ENCODE results near the gene KRTAP10-8.
"Not testable (repeated sequence)": the region's sequence is repeated elsewhere in the genome, so short reads cannot be mapped to it uniquely, and the experiment has no call there.

Gene KRTAP10-8

DNA sequence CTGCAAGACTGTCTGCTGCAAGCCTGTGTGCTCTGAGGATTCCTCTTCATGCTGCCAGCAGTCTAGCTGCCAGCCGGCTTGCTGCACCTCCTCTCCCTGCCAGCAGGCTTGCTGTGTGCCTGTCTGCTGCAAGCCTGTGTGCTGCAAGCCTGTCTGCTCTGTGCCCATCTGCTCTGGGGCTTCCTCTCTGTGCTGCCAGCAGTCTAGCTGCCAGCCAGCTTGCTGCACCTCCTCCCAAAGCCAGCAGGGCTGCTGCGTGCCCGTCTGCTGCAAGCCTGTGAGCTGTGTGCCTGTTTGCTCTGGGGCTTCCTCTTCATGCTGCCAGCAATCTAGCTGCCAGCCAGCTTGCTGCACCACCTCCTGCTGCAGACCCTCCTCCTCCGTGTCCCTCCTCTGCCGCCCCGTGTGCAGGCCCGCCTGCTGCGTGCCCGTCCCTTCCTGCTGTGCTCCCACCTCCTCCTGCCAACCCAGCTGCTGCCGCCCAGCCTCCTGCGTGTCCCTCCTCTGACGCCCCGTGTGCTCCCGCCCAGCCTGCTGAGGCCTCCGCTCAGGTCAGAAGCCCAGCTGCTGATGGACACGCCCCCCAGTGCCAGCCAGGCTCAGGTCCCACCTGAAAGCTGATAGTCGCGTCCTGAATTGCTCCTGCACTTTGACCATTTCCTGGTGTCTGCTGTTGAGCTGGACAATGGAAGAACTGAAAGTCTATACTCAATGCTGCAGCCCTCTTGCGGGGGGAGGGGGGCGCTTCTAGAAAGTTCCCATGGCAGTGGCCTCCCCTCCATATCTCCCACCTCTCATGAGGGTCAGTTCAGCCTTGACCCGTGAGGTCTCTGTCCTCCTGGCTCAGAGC is 37.2 kb upstream of the KRTAP10-8 start:
- no peak for TF ChIP-seq ZNF274 (IDR thresholded peaks at IDR 0.05; ENCODE audit: low read depth, low read length)

DNA sequence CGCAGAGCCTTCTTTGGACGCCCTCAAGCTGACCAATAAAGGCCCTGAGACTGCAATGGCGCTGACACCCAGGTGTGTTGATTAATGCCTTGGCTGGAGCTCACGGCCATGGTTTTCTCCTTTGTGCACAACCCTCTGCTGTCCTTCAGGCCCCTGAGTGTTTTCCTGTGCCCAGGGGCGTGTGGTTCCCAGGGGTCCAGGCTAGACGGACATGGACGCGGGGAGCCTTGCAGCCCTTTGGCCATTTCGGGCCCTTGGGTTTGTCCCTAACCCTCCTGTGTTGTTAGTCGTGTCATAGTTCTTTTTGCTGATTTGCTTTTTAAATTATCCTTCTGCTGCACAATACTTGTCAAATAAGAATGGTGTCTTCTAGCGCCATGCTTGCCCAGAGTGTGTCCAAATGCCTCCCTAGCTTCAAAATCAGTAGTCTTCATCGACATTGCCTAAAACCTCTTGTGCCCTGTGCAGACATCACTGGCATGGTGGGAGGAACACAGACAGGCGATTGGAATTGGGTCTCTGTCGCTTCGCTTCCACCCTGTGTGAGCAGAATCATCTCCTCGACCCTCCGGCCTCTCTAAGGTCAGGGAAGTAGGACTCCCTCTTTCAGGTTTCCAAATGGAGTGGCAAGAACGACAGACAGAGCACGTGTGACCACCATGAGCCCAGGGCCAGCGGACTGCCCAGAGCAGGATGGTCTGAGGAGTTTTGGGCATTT is 36.4 kb upstream of the KRTAP10-8 start:
- no peak overlapping the region for H3K4me3 ChIP-seq (ENCODE audit: low read length)
- no peak for TF ChIP-seq ZNF274 (IDR thresholded peaks at IDR 0.05; ENCODE audit: low read depth, low read length)

More for the DNA sequence above, 37.2 kb upstream of the KRTAP10-8 start:
- no peak overlapping the region for H3K4me3 ChIP-seq (ENCODE audit: low read length)

DNA sequence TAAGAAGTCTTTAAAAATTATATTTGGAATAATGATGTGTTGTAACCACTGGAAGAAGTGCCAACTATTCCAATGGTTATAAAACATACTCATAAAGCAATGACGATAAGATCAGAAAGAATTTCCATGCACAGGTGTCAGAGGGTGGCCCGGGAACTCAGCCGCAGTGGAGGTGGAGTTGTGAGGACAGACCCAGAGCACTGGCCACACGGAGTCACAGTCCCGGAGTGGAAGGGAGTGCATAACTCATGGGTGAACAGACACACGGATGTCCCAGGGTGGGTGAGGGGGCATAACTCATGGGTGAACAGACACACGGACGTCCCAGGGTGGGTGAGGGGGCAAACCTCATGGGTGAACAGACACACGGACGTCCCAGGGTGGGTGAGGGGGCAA is 35.9 kb upstream of the KRTAP10-8 start:
- TF ChIP-seq ZNF274 (IDR thresholded peaks at IDR 0.05; ENCODE audit: low read depth, low read length): no peak
- H3K4me3 ChIP-seq (ENCODE audit: low read length): no peak overlapping the region

DNA sequence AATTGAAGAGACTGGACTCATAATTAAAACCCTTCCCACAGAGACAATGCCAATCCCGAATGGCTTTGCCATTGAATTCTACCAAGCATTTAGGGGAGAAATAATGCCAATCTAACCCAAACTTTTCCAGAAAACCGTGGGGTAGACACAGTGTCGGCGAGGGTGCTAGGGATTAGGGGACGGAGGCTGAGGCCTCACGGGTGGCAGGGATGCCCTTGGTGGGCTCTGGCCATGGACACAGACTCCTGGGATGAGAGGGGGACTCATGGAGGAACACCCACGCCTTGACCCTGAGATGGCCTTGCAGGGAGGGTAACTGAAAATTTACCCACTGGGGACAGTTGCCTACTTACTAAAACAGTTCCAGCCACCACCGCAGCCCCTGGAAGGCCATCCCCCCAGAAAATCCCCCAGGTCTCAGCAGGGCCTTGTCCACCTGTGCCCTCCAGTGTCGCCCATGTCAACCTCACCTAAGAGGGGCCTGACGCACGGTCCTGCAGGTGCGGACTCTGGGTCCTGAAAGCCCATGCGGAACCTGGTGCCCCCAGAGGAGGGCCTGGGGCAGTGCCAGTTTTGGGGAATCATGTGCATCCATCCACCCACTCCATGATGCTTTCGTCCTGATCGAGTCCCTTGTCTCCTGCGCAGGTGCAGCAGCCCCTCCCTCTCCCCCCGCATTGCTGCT is 33.4 kb upstream of the KRTAP10-8 start:
- no peak for TF ChIP-seq ZNF274 (IDR thresholded peaks at IDR 0.05; ENCODE audit: low read depth, low read length)
- no peak overlapping the region for H3K4me3 ChIP-seq (ENCODE audit: low read length)

DNA sequence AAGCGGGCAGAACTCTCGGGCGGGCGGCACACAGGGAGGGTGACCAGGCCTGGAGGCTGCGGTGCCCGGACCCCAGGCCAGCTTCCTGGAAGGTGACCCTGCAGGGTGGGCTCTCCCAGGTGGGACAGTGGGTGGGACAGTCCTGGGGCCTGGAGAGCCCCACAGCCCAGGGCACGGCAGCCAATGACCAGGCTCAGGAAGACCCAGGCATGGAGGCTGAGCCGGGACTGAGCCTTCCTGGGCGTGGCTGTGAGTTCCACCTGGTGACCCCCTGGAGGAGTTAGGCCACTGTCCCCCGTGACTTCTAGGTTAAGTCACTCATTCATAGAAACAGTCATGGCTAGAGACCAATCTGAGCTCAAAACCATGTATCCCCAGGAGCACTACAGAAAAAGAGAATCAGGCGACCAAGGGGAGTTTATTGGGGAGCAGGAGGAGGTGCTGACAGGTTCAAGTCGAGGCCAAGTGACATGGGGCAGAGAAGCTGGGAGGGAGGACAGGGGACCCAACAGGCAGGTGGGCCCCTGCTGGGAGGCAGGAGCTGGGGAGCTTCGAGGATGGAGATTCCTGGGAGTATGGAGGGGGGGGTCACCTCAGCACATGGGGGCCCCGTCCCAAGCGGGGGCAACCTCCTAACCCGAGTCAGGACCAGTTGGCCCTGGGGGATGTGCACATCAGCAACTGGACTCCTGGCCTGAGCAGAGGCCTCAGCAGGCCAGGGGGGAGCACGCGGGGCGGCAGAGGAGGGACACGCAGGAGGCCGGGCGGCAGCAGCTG is 32.6 kb upstream of the KRTAP10-8 start:
- no peak overlapping the region for H3K4me3 ChIP-seq (ENCODE audit: low read length)
- TF ChIP-seq ZNF274 (IDR thresholded peaks at IDR 0.05; ENCODE audit: low read depth, low read length): no peak

DNA sequence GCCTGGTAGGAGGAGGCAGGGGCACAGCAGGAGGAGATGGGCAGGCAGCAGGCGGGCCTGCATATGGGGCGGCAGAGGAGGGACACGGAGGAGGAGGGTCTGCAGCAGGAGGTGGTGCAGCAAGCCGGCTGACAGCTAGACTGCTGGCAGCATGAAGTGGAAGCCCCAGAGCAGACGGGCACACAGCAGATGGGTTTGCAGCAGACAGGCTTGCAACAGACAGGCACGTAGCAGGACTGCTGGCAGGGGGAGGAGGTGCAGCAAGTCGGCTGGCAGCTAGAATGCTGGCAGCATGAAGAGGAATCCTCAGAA is 32.1 kb upstream of the KRTAP10-8 start:
- TF ChIP-seq ZNF274 (IDR thresholded peaks at IDR 0.05; ENCODE audit: low read depth, low read length): no peak
- no peak overlapping the region for H3K4me3 ChIP-seq (ENCODE audit: low read length)

DNA sequence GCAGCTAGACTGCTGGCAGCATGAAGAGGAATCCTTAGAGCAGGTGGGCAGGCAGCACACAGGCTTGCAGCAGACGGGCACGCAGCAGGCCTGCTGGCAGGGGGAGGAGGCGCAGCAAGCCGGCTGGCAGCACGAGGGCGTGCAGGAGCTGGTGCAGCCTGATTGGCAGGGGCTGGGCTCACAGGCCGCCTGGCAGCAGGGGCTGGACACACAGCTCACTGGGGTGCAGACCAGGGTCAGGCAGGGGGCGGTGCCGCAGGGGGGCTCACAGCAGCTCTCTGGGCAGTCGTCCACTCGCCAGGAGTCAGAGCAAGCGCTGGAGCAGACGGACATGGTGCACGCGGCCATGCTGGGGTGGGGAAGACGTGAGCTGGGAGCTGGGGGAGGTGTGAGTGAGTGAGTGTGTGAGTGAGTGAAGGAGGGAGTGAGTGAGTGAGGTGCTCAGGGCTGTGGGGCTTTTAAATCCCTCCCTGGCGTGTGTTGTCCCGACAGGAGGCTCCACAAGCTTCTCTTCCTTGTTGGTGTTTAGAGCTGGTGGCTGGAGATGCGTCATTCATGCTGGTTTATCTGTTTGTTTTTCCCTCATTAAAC is 31.6 kb upstream of the KRTAP10-8 start, which contains the start of gene KRTAP10-5:
Gene KRTAP10-5, minus strand, starts transcription at position 374 of the 591 bp plus-strand sequence. Its CDS starts 26 bp downstream, at position 348.
- H3K4me3 ChIP-seq (ENCODE audit: low read length): not testable (repeated sequence)

DNA sequence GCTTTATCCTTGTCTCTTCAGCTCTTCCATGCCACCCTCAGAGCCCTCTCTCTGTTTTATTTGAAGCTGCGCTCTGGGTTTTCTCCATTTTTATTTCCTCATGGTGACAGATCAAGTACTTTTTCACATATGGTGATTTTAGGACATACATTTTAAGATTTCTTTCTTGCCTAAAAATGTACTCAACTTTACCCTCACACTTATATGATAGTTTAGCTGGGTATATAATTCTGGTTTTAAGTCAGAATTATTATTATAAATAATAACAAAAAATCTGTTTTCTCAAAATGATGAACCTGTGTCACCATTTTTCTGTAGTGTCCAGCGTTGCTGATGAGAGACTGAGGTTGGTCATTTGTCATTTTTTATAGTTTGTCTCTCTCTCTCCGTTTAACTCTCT is 30.7 kb upstream of the KRTAP10-8 start:
- TF ChIP-seq ZNF274 (IDR thresholded peaks at IDR 0.05; ENCODE audit: low read depth, low read length): no peak
- H3K4me3 ChIP-seq (ENCODE audit: low read length): no peak overlapping the region

DNA sequence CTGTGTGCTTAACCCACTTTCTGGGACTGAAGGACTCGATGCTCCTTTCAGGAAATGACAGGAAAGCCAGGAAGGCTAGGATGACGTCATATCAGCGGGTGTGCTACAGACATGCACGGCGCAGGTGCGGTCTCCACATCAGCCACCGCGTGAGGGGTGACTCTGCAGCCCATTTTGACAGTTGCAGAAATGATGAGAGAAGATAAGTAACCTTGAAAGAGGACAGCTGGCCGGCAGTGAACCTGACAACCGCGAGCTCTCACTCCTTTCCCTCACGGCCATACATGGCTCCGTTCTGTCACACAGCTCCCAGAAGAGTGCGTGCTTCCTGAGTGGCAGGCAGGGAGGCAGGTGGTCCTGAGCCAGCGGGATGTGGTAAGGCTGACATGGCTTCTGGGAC is 29.8 kb upstream of the KRTAP10-8 start:
- no peak for TF ChIP-seq ZNF274 (IDR thresholded peaks at IDR 0.05; ENCODE audit: low read depth, low read length)
- H3K4me3 ChIP-seq (ENCODE audit: low read length): no peak overlapping the region

DNA sequence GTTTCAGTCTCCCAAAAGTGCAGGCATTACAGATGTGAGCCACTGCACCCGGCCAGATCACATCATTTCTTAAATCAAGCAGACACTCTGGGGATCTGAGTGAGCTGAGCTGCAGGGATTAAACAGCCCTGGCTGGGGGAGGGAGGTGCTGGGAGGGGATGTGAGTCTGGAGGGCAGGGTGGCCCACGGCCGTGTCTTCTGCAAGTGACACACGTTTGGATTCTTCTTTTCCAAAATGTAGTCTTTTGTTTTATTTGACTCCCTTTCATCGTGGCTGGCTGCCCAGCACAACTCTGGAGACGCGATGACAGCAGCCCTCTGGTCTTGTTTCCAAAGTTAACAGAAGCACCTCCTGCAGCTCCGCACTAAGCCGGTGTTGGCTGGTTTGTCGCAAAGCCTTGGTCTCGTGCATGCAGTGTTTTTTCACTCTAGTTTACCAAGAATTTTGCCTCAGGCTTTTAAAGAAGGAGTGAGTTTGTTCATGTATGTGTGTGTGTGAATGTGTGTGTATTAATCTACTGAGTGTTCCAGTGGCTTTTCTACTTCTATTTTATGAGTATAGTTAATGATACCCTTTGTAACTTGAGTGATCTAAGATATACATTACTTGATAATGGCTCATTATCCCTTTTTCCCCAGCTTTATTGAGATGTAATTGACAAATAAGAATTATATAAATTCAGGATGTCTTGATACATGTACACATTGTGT is 28.6 kb upstream of the KRTAP10-8 start:
- no peak for TF ChIP-seq ZNF274 (IDR thresholded peaks at IDR 0.05; ENCODE audit: low read depth, low read length)
- no peak overlapping the region for H3K4me3 ChIP-seq (ENCODE audit: low read length)

DNA sequence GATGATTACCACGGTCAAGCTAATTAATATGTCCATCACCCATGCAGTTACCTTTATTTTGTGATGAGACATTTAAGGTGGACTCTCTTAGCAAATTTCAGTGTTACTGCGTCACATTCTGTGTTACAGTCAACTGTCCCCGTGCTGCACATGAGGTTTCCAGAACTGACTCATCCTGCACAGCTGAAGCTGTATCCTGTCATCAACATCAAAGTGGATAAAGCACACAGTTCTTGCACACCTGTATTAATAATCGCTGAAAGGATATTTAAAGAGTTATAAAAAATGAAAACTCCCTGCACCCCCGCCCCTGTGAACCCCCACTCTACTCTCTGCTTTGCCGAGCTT is 28.1 kb upstream of the KRTAP10-8 start:
- no peak for TF ChIP-seq ZNF274 (IDR thresholded peaks at IDR 0.05; ENCODE audit: low read depth, low read length)
- no peak overlapping the region for H3K4me3 ChIP-seq (ENCODE audit: low read length)

DNA sequence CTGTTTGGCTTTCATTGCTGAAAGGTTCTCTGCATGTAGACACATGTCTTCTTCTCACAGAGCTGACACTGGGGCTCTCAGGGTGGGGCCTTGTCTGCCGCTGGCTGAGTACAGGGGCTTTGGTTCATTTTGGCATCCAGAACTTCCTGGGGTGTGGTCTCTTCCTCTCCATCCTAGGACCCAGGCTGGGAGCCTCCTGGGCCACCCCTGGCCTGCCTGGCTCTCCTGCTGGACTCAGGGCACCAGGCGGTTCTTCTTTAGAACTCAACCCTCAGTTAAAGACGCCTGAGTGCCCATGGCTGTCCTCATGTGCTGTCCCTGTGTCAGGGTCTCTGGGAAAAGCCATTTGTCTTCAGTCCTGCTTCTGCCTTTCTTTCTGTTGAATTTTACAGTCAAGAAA is 26.0 kb upstream of the KRTAP10-8 start:
- no peak for TF ChIP-seq ZNF274 (IDR thresholded peaks at IDR 0.05; ENCODE audit: low read depth, low read length)
- no peak overlapping the region for H3K4me3 ChIP-seq (ENCODE audit: low read length)

DNA sequence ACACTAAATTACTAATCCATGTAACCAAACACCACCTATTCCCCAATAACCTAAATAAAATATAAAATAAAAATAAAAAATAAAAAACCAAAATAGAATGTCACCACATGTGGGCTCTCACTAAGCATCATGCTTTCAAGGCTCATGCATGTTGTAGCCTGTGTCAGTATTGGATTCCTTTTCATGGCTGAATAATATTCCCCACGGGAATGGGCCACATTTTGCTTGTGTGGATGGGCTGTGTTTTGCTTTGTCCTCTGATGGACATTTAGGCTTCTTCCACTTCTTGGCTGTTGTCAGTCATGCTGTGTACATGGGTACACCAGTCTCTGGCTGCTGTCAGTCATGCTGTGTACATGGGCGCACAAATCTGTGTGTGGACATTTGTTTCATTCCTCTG is 22.8 kb upstream of the KRTAP10-8 start:
- H3K4me3 ChIP-seq (ENCODE audit: low read length): no peak overlapping the region
- no peak for TF ChIP-seq ZNF274 (IDR thresholded peaks at IDR 0.05; ENCODE audit: low read depth, low read length)

Measured in GM08714 (cell line).